ENCODE results near the gene C9orf40. TPM values are rescaled to one million over a fixed set of nuclear protein-coding genes. Genes with fewer than 3 reads are reported as not detected.

C9orf40 gene
- polyA plus RNA-seq, 1 donor (not counting 4 experiments of a cell fraction or from before 2014, with no cell fraction given) = 5.1 TPM

DNA sequence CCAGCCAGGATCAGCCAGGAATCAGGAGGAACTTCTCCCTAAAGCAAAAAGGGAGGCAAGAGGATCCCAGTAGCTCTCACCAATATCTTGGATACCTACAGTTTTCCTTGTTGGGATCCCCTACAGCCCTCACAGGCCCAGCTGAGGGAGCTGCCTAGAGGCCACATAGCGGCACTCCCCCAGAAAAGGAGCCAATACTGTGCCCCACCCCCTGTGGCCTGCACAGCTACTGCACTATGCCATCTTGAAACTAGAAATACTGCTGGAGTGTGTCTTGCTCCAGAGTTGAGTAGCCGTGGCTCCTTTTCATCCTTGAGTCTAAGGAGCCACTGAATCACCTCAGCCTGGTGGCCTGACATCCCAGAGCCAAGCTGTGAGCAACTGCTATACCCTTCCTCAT, 42.7 kb downstream of the C9orf40 start:
- H3K9ac ChIP-seq (ENCODE audit: control insufficient read depth, extremely low read depth, insufficient read depth, low read length) = no peak overlapping the region
- no peaks in the 10 kb centered on the region for H3K9me1 ChIP-seq (ENCODE audit: control insufficient read depth, extremely low read depth, insufficient read depth, low read length)
- dilution Hi-C loops (cut with MboI; ENCODE audit: extremely low pct_ligation_motif_present, low sequenced_read_pairs) = no loop called here
- H3K36me3 ChIP-seq (ENCODE audit: control insufficient read depth in 2 of 2, extremely low read depth in 1 of 2, insufficient read depth in 2 of 2, low read length in 2 of 2) = no peaks in the 10 kb centered on the region
- no peaks in the 10 kb centered on the region for H3K27me3 ChIP-seq (ENCODE audit: control insufficient read depth, extremely low read depth, insufficient read depth, low read length)
- H3K27ac ChIP-seq (ENCODE audit: control insufficient read depth, insufficient read depth, low read length) = no peak overlapping the region
- no peak overlapping the region for H3K4me3 ChIP-seq (ENCODE audit: control insufficient read depth in 2 of 3, extremely low read depth in 1 of 3, insufficient read depth in 2 of 3, low read depth in 1 of 3, low read length in 3 of 3)
- no peak overlapping the region for H2AFZ ChIP-seq (ENCODE audit: control insufficient read depth, low read length)
- H3K4me2 ChIP-seq (ENCODE audit: control insufficient read depth, extremely low read depth, insufficient read depth, low read depth, low read length) = no peak overlapping the region
- no peaks in the 10 kb centered on the region for H3K79me2 ChIP-seq (ENCODE audit: control insufficient read depth, insufficient read depth, low read length)
- no peaks in the 10 kb centered on the region for H3K4me1 ChIP-seq (ENCODE audit: control insufficient read depth, extremely low read depth, insufficient read depth, low read length)
- no peaks in the 10 kb centered on the region for H3K9me3 ChIP-seq (ENCODE audit: control insufficient read depth, low read depth, low read length)
- TF ChIP-seq, protein P1, sequence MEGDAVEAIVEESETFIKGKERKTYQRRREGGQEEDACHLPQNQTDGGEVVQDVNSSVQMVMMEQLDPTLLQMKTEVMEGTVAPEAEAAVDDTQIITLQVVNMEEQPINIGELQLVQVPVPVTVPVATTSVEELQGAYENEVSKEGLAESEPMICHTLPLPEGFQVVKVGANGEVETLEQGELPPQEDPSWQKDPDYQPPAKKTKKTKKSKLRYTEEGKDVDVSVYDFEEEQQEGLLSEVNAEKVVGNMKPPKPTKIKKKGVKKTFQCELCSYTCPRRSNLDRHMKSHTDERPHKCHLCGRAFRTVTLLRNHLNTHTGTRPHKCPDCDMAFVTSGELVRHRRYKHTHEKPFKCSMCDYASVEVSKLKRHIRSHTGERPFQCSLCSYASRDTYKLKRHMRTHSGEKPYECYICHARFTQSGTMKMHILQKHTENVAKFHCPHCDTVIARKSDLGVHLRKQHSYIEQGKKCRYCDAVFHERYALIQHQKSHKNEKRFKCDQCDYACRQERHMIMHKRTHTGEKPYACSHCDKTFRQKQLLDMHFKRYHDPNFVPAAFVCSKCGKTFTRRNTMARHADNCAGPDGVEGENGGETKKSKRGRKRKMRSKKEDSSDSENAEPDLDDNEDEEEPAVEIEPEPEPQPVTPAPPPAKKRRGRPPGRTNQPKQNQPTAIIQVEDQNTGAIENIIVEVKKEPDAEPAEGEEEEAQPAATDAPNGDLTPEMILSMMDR (optimal IDR thresholded peaks at IDR 0.05 in 1 of 3, IDR thresholded peaks at IDR 0.05 in 1 of 3, conservative IDR thresholded peaks at IDR 0.05 in 1 of 3; ENCODE audit: extremely low read depth in 1 of 3, insufficient read depth in 2 of 3, low read length in 3 of 3) = no peak
- TF ChIP-seq EZH2 (IDR thresholded peaks at IDR 0.05; ENCODE audit: low read length) = no peak
- DNase-seq (ENCODE audit: low read depth, low spot score) (no peak), FAIRE-seq (no peak)
- no peaks in the 10 kb centered on the region for H4K20me1 ChIP-seq (ENCODE audit: control insufficient read depth, extremely low read depth, insufficient read depth, low read length)

DNA sequence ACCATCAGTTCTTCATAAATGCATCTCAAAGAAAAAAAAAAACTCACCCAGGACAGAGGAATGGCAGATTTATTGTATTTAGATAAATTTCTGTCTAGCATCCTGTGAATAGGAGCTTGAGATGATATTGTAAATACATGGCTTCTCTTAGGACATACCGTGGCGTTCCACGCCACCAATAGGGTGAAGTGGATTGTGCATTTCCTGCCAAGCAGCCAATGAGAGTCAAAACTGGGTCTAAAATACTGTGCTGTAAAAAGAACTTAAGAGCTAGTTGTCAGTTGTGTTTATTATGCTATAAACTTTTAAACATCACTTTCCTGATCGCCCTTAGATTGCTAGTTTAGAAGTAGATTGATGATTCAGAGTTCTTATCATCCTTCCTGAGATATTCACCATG, 44.0 kb downstream of the C9orf40 start:
- FAIRE-seq (no peak), DNase-seq (ENCODE audit: low read depth, low spot score) (no peak)
- no peaks in the 10 kb centered on the region for H3K36me3 ChIP-seq (ENCODE audit: control insufficient read depth in 2 of 2, extremely low read depth in 1 of 2, insufficient read depth in 2 of 2, low read length in 2 of 2)
- TF ChIP-seq, protein P1 (optimal IDR thresholded peaks at IDR 0.05 in 1 of 3, IDR thresholded peaks at IDR 0.05 in 1 of 3, conservative IDR thresholded peaks at IDR 0.05 in 1 of 3; ENCODE audit: extremely low read depth in 1 of 3, insufficient read depth in 2 of 3, low read length in 3 of 3) = no peak
- no peak for TF ChIP-seq EZH2 (IDR thresholded peaks at IDR 0.05; ENCODE audit: low read length)
- no peak overlapping the region for H3K27ac ChIP-seq (ENCODE audit: control insufficient read depth, insufficient read depth, low read length)
- H3K9ac ChIP-seq (ENCODE audit: control insufficient read depth, extremely low read depth, insufficient read depth, low read length) = no peak overlapping the region
- no peaks in the 10 kb centered on the region for H4K20me1 ChIP-seq (ENCODE audit: control insufficient read depth, extremely low read depth, insufficient read depth, low read length)
- H3K79me2 ChIP-seq (ENCODE audit: control insufficient read depth, insufficient read depth, low read length) = no peaks in the 10 kb centered on the region
- H3K27me3 ChIP-seq (ENCODE audit: control insufficient read depth, extremely low read depth, insufficient read depth, low read length) = no peaks in the 10 kb centered on the region
- H3K9me1 ChIP-seq (ENCODE audit: control insufficient read depth, extremely low read depth, insufficient read depth, low read length) = no peaks in the 10 kb centered on the region
- no peak overlapping the region for H3K4me2 ChIP-seq (ENCODE audit: control insufficient read depth, extremely low read depth, insufficient read depth, low read depth, low read length)
- H3K4me3 ChIP-seq (ENCODE audit: control insufficient read depth in 2 of 3, extremely low read depth in 1 of 3, insufficient read depth in 2 of 3, low read depth in 1 of 3, low read length in 3 of 3) = no peak overlapping the region
- no peaks in the 10 kb centered on the region for H3K9me3 ChIP-seq (ENCODE audit: control insufficient read depth, low read depth, low read length)
- no peaks in the 10 kb centered on the region for H3K4me1 ChIP-seq (ENCODE audit: control insufficient read depth, extremely low read depth, insufficient read depth, low read length)
- H2AFZ ChIP-seq (ENCODE audit: control insufficient read depth, low read length) = no peak overlapping the region
- dilution Hi-C loops (cut with MboI; ENCODE audit: extremely low pct_ligation_motif_present, low sequenced_read_pairs) = no loop called here

All from keratinocyte (primary cell).